Panc1 (cell line): ENCODE results near the gene ZNF91.

Experiments used
- CTCF ChIP-seq: fragments of 450-650 bp; IDR thresholded peaks from 2 replicates; pipeline ENCODE4 v1.5.1; 2017; ENCODE audit warnings: mild to moderate bottlenecking
- POLR2AphosphoS5 ChIP-seq: IDR thresholded peaks from 2 replicates; pipeline ENCODE4 v1.6.1; 2012; ENCODE audit warnings: mild to moderate bottlenecking, low read depth, low read length, moderate library complexity

- TF ChIP-seq CTCF (peak; percentile 8; the same call in 1 of the 2 replicates), POLR2AphosphoS5 (no peak)
Measured at GRCh38 chr19:23437901-23438300, 42.6 kb upstream of the ZNF91 start.
